PC-3 (cell line): ENCODE results near the gene MID1.

Experiments used
- CTCF ChIP-seq: fragments of 300-600 bp; sonication (generic); conservative IDR thresholded peaks from 2 replicates; pipeline ENCODE4 v1.5.1; 2017; ENCODE audit warnings: antibody characterized with exemption, low read depth, mild to moderate bottlenecking, low read length
- EZH2 ChIP-seq: fragments of 300-600 bp; sonication (generic); IDR thresholded peaks from one replicate; pipeline ENCODE4 v1.6.1; 2017; ENCODE audit warnings: antibody characterized with exemption, mild to moderate bottlenecking, low read length; ENCODE audit not compliant: unreplicated experiment
- EZH2phosphoT487 ChIP-seq: fragments of 300-600 bp; sonication (generic); IDR thresholded peaks from 2 replicates; pipeline ENCODE4 v1.6.1; 2018; ENCODE audit warnings: mild to moderate bottlenecking, antibody characterized with exemption, low read length, borderline replicate concordance

GRCh38 chrX:10654960-10655359 lies 34.6 kb upstream of the MID1 start:
- TF ChIP-seq CTCF (no peak), EZH2phosphoT487 (no peak), EZH2 (no peak)
